Measurements from ENCODE around the gene SLC2A4RG.

SLC2A4RG gene

DNA sequence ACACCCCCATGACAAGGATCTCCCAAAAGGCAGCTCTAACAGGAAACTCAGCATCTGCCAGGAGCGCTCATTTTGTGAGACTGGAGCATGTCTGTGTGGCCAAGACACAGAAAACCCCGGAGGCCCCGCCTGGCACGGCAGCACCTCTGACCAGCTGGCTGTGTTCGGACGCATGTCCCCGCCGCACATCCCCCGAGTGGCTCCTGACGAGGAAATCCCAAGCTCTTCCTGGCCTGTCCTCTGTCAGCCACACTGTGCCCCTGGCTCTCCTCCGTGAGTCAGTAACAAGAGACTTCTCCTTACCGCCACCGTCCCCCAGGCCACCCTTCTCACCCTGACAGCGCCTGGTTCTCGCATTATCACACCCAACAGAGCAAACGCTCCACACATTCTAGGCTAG is 14.4 kb downstream of the SLC2A4RG start:
- no peak for ATAC-seq (ENCODE audit: low read depth)
- Histone ChIP-seq H3K27me3 (ENCODE audit: insufficient read depth, poor library complexity, severe bottlenecking) (peaks cover 5% of the 10 kb centered on the region), H3K4me1 (ENCODE audit: insufficient read depth, poor library complexity, severe bottlenecking) (no peaks in the 10 kb centered on the region), H3K36me3 (ENCODE audit: low read depth) (no peaks in the 10 kb centered on the region), H3K27ac (ENCODE audit: poor library complexity, severe bottlenecking) (no peak overlapping the region), H3K4me3 (ENCODE audit: severe bottlenecking) (no peak overlapping the region), H3K9me3 (ENCODE audit: severe bottlenecking) (no peaks in the 10 kb centered on the region)
- peak; percentile 85 for DNase-seq (ENCODE audit: low spot score)
- no peak for TF ChIP-seq CTCF (IDR thresholded peaks at IDR 0.05; ENCODE audit: poor library complexity, severe bottlenecking)

DNA sequence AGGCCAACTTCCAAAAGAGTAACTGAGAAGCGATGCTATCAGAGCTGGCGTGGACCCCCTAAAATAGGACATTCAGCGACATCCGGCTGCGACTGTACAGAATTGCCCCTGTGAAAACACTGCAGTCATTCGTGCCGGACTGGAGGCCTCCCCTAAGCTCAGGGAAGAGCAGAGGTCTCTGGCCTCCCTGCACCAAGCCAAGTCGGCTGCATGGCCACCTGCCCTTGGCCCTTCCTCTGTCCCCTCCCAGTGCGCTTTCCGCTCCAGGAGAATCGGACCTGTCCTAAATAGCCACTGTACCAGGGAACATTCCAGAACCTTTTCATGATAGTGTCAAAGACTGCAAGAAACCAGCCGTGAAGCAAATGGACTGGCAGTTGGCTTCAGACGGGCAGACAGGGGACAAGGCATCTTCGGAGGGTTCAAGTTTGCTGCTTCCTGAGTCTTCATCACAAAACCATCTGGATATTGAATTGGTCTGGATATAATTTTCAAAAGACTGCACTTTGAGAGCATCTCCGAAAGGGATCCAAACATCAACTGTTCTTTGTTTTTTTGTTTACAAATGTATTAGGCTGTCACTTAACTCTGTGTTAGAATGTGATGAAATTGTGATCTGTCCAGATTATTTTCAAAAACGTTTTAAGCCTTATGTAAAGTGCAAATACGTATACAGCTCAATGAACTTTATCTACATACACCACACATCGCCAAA is 16.5 kb downstream of the SLC2A4RG start:
- no peak for ATAC-seq (ENCODE audit: low read depth)
- Histone ChIP-seq H3K27ac (ENCODE audit: poor library complexity, severe bottlenecking) (no peak overlapping the region), H3K9me3 (ENCODE audit: severe bottlenecking) (no peaks in the 10 kb centered on the region), H3K4me3 (ENCODE audit: severe bottlenecking) (no peak overlapping the region), H3K27me3 (ENCODE audit: insufficient read depth, poor library complexity, severe bottlenecking) (peaks cover 5% of the 10 kb centered on the region), H3K4me1 (ENCODE audit: insufficient read depth, poor library complexity, severe bottlenecking) (no peaks in the 10 kb centered on the region), H3K36me3 (ENCODE audit: low read depth) (no peaks in the 10 kb centered on the region)
- TF ChIP-seq CTCF (IDR thresholded peaks at IDR 0.05; ENCODE audit: poor library complexity, severe bottlenecking) = no peak
- peak; percentile 69 for DNase-seq (ENCODE audit: low spot score)

- Histone ChIP-seq H3K27ac (ENCODE audit: poor library complexity, severe bottlenecking) (no peak overlapping the region), H3K27me3 (ENCODE audit: insufficient read depth, poor library complexity, severe bottlenecking) (peaks cover 5% of the 10 kb centered on the region), H3K9me3 (ENCODE audit: severe bottlenecking) (no peaks in the 10 kb centered on the region), H3K4me3 (ENCODE audit: severe bottlenecking) (no peak overlapping the region), H3K4me1 (ENCODE audit: insufficient read depth, poor library complexity, severe bottlenecking) (no peaks in the 10 kb centered on the region), H3K36me3 (ENCODE audit: low read depth) (no peaks in the 10 kb centered on the region)
- ATAC-seq (ENCODE audit: low read depth) (no peak), DNase-seq (ENCODE audit: low spot score) (peak; percentile 57)
- TF ChIP-seq CTCF (IDR thresholded peaks at IDR 0.05; ENCODE audit: poor library complexity, severe bottlenecking) = no peak
Observed at GRCh38 chr20:63756648-63756991, 17.0 kb downstream of the SLC2A4RG start.

- Histone ChIP-seq H3K27ac (ENCODE audit: poor library complexity, severe bottlenecking) (no peak overlapping the region), H3K36me3 (ENCODE audit: low read depth) (no peaks in the 10 kb centered on the region), H3K4me3 (ENCODE audit: severe bottlenecking) (no peak overlapping the region), H3K4me1 (ENCODE audit: insufficient read depth, poor library complexity, severe bottlenecking) (no peaks in the 10 kb centered on the region), H3K27me3 (ENCODE audit: insufficient read depth, poor library complexity, severe bottlenecking) (peaks cover 5% of the 10 kb centered on the region), H3K9me3 (ENCODE audit: severe bottlenecking) (no peaks in the 10 kb centered on the region)
- DNase-seq (ENCODE audit: low spot score) = peak; percentile 57
- TF ChIP-seq CTCF (IDR thresholded peaks at IDR 0.05; ENCODE audit: poor library complexity, severe bottlenecking) = no peak
- no peak for ATAC-seq (ENCODE audit: low read depth)
Observed at GRCh38 chr20:63758152-63758551, 18.6 kb downstream of the SLC2A4RG start.

DNA sequence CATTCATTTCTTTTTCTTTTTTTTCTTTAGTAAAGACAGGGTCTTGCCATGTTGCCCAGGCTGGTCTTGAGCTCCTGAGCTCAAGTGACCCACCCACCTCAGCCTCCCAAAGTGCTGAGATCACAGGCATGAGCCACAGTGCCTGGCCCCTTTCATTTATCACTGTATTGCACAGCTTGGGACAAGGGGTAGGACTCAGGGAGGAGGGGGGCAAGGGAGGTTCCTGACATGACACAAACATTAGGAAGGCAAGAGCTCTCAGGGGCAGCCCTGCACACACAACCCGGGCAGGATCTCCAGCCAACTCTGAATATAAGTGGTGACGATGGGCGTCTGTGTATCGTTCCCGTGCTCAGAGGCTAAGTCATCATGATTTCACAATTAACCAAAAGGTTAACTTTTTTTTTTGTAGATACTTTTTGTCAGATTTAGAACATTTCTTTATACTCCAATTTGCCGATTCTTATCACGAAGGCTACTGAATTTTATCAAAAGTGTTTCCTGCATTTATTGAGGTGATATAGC is 19.9 kb downstream of the SLC2A4RG start:
- ATAC-seq (ENCODE audit: low read depth) = no peak
- H3K36me3 ChIP-seq (ENCODE audit: low read depth) = no peaks in the 10 kb centered on the region
- no peak overlapping the region for H3K4me3 ChIP-seq (ENCODE audit: severe bottlenecking)
- H3K27ac ChIP-seq (ENCODE audit: poor library complexity, severe bottlenecking) = no peak overlapping the region
- H3K9me3 ChIP-seq (ENCODE audit: severe bottlenecking) = no peaks in the 10 kb centered on the region
- peak; percentile 62 for DNase-seq (ENCODE audit: low spot score)
- H3K4me1 ChIP-seq (ENCODE audit: insufficient read depth, poor library complexity, severe bottlenecking) = no peaks in the 10 kb centered on the region
- TF ChIP-seq CTCF (IDR thresholded peaks at IDR 0.05; ENCODE audit: poor library complexity, severe bottlenecking) = no peak
- H3K27me3 ChIP-seq (ENCODE audit: insufficient read depth, poor library complexity, severe bottlenecking) = peaks cover 5% of the 10 kb centered on the region

Data from RWPE2 (cell line).